H4 (cell line): ENCODE data around the gene OR4M1. TPM values are rescaled to one million over a fixed set of nuclear protein-coding genes. Genes with fewer than 3 reads are reported as not detected.
"Not testable (repeated sequence)": the region's sequence is repeated elsewhere in the genome, so short reads cannot be mapped to it uniquely, and the experiment has no call there.

ENCODE experiments used
- DNase-seq: peaks from one replicate; pipeline ENCODE4 v3.0.0-alpha.2; 2015; ENCODE audit warnings: low spot score
- total RNA-seq: library from RNA; depleted of rRNA; stranded (reverse); fragments of >200 nt; shearing (Covaris generic); gene quantifications from 2 replicates; pipeline ENCODE4 v1.2.3, GENCODE V29; 2014; rRNA removed

The OR4M1 gene, protein sequence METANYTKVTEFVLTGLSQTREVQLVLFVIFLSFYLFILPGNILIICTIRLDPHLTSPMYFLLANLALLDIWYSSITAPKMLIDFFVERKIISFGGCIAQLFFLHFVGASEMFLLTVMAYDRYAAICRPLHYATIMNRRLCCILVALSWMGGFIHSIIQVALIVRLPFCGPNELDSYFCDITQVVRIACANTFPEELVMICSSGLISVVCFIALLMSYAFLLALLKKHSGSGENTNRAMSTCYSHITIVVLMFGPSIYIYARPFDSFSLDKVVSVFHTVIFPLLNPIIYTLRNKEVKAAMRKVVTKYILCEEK
- total RNA-seq = 0.87 TPM in 1 of 2 replicates, not detected in the other

DNA sequence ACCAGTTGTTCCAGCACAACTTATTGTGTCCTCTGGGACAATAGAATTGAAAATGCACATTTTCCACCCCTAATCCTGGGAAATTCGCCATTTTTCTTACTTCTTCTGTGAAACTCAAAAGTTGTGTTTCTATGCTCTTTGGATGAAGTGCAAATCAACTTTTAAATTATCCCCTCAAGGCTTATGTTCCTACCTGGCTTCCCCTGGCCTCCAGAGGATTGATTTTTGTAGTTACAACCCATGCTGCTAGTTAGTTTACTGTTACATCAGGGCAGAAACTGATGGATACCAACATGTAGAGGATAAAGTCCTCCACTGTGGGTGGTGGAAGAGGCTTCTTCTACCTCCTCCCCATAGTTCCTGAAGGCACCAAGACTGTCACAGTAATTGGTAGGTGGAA, at the start of gene OR4M1:
Gene OR4M1, plus strand, starts transcription at position 301 of the 400 bp plus-strand sequence. CDS start 6,819 bp downstream, outside the sequence.
- DNase-seq = not testable (repeated sequence)

- no peak for DNase-seq
Measured at GRCh38 chr14:19729359-19729758, 43.9 kb upstream of the OR4M1 start.

- DNase-seq = no peak
Measured at GRCh38 chr14:19729763-19730162, 43.5 kb upstream of the OR4M1 start.

DNA sequence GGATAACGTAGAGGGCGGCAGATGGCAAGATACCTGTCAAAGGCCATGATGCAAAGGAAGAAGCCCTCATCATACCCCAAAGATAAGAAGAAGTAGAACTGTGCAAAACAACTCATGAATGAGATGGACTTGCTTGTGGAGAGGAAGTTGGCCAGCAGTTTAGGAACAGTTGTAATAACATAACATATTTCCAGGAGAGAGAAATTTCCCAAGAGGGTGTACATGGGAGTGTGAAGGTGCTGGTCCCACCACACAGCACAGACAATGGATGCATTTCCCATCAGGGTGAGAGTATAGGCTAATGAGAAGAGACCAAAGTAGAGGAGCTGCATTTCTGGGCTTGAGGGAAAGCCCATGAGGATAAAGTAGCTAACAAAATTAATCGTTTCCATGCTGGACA, 39.4 kb upstream of the OR4M1 start:
- DNase-seq = not testable (repeated sequence)

DNA sequence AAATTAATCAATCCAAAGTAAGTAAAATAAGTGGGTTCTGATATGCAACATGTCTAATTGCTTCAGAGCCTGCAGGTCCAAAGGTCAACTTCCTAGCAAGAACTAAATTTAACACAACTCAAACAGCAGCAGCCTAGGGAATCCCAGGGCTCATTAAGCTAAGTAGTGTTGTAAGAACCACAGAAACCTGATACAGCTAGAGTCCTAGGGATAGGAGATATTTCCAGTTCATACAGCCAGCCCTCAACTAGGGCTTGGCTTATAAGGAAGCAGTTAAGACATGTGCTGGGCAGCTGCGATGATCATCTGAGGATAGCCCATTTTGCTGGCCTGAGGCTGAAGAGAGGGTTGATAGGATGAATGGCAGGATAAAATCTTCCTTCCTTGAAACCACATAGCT, 30.0 kb upstream of the OR4M1 start, which contains the start of gene OR4Q3:
Gene OR4Q3, plus strand, starts transcription at position 316 of the 400 bp plus-strand sequence.
- DNase-seq = peak; percentile 44

DNA sequence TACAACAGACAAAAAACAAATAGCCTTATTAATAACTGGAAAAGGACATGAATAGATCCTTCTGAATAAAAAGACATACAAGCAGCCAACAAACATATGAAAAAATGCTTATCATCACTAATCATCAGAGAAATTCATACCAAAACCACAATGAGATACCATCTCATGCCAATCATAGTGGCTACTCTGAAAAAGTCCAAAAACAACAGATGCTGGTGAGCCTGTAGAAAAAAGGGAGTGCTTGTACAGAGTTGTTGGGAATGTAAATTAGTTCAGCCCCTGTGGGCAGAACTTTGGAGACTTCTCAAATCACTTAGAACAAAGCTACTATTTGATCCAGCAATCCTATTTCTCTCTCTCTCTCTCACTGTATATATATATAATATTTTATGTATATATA, 21.0 kb upstream of the OR4M1 start:
- DNase-seq = not testable (repeated sequence)

DNA sequence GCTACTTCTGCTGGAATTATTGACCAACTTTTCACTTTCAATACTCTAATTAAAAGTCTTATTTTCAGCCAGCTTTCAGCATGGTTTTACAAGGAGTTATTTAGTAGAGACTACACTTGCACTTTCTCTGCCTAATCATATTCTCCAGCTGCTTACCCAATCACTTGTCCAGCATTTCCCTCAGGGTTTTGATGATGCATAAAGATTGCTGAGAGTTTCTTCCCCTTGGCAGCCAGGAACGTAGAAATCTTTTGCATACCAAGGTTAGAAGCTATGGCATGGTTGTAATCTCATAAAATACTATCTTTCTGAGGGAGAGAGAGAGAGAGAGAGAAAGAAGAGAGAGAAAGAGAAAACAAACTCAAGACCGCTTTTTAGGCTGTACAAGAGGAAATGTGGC, 19.1 kb upstream of the OR4M1 start:
- DNase-seq = no peak

GRCh38 chr14:19771491-19771890, 1.8 kb upstream of the OR4M1 start:
- not testable (repeated sequence) for DNase-seq

DNA sequence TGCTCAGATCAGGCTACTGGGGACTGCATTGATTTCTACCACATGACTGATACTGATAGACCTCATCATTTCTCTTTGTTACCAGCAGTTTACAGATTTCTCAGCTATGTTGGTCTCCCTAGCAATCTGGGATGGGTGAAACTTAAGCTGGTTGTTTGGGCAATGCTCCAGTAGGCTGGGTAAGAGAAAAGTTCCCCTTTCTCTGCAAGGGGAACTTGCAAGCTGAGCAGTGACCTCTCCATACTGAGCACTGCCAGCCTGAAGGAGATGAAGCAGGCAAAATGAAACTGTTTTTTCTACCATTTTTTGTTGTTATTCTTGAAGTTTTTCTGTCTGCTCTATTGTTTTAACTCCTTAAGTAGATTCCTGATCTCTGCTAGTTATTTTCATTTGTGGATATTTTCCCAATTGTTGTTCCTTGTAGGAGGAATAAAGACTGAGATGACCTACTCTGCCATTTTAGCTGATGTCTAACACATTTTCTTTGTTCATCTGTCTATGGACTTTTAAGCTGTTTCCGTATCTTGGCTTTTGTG, 1.3 kb upstream of the OR4M1 start:
- no peak for DNase-seq

GRCh38 chr14:19772454-19772853, 850 bp upstream of the OR4M1 start:
- DNase-seq = not testable (repeated sequence)

- DNase-seq = no peak
Measured at GRCh38 chr14:19775587-19775986, 2.3 kb downstream of the OR4M1 start.

GRCh38 chr14:19785848-19786247, 12.5 kb downstream of the OR4M1 start:
- not testable (repeated sequence) for DNase-seq

GRCh38 chr14:19787318-19787717, 14.0 kb downstream of the OR4M1 start:
- DNase-seq = not testable (repeated sequence)

GRCh38 chr14:19788150-19788549, 14.8 kb downstream of the OR4M1 start:
- DNase-seq = not testable (repeated sequence)

- DNase-seq = peak; percentile 21
Measured at GRCh38 chr14:19796520-19797108, 23.3 kb downstream of the OR4M1 start.

DNA sequence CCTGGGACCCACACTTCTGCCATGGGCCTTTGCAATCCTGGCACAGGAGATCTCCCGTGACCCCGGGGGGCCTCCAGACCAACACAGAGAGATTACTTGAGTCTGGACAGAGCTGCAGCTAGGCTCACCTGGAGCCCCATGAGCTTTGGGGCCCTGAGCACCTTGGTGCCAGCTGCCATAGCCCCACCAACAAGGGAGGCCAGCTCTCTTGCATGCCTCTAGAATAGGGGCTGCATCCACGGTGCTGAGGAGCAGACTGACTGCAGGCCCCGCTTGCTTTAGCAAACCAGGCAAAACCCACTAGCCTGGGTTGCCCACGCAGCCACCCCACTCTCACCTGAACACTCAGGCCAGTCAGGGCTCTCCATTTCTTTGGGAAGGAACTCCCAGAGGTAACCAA, 26.6 kb downstream of the OR4M1 start:
- no peak for DNase-seq

DNA sequence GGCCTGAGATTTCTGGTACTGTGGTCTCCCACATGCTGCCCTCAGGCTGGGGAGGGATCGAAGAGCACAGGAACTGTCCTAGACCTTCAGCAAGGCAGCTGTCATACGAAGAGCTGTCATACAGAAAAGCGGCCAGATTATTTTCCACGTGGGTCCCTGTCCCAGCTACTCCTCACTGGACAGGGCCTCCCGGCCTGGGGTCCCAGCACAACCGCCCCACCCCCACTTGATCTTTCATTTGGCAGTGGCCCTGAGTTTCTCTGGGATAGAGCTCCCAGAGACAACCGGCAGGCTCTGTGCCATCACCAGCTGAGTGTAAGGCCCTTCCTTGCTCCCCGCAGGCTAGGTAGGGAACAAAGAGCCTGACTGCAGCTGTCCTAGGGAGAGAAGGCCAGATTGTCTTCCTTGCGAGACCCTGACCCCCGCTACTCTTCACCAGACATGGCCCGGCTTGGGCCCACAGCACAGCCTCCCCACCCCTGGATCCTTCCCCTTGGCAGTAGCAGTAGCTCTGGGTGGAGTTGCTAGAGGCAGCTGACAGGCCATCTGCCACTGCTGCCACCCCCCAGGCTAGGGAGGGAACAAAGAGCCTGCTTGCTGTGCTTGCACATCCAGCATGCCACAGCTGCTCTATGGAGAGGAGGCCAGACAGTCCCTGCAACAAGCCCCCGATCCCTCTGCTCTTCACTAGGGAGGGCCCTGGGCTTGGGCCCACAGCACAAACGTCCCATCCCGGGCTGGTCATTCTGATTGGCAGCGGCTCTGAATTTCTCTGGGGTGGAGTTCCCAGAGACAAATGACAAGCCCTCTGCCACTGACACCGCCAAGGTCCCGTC, 27.2 kb downstream of the OR4M1 start:
- DNase-seq = no peak

- no peak for DNase-seq
Measured at GRCh38 chr14:19801118-19801464, 27.8 kb downstream of the OR4M1 start.

- DNase-seq = not testable (repeated sequence)
Measured at GRCh38 chr14:19803470-19803869, 30.2 kb downstream of the OR4M1 start, which contains the start of gene OR4N2. OR4N2 (plus strand) TSS chr14:19803770; CDS start chr14:19827449, 23,679 bp downstream.

DNA sequence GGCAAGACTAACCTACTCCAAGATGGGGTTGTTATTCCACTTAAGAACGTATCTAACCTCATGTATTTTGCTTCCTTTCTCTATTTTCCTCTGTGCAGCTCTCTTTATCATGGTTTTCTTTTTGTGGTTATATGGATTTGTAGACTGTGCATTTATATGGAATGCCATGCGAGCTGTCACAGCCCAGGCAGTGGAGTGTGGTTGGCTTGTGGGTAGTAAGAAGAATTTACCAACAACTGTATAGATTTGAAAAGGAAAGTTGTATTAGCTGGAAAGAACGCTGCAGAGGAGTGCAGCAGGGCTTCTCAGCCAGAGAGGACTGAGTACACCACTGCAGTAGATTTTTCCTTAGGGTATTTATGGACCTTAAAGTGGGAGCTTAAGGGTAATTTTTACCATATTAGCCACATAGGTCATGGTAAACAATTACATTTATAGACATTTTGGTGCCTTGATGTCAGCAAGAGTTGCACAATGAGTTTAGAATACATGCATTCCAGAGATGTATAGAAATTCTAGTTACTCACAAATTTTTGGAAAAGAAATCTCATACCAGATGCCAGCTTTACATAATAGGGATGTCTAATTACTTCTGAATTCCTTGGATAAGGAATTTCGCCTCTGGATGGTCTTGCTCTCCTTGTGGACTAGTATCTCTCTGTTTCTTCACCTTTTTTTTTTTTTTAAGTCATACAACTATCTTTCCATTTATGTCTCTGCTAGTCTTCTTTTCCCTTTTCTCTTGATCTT, 40.0 kb downstream of the OR4M1 start:
- peak; percentile 72 for DNase-seq

DNA sequence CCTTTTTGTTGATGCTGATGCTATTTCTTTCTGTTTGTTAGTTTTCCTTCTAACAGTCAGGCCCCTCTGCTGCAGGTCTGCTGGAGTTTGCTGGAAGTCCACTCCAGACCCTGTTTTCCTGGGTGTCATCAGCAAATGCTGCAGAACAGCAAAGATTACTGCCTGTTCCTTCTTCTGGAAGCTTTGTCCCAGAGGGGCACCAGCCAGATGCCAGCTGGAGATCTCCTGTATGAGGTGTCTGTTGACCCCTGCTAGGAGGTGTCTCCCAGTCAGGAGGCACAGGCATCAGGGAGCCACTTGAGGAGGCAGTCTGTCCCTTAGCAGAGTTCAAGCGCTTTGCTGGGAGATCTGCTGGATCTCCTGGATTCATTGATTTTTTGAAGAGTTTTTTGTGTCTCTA, 46.6 kb downstream of the OR4M1 start:
- not testable (repeated sequence) for DNase-seq
